NCI-H1417 (cell line): ENCODE data around the gene KCNJ12.
"Not testable (repeated sequence)": the region's sequence is repeated elsewhere in the genome, so short reads cannot be mapped to it uniquely, and the experiment has no call there.

Experiments used
- DNase-seq, 3 experiments: peaks; one replicate each; lab custom pipeline; 2025; lab: John Stamatoyannopoulos, UW

KCNJ12 gene

GRCh38 chr17:21408224-21408623 lies 32.1 kb downstream of the KCNJ12 start:
- DNase-seq: not testable (repeated sequence)

GRCh38 chr17:21408766-21409300 lies 32.7 kb downstream of the KCNJ12 start:
- not testable (repeated sequence) for DNase-seq

- not testable (repeated sequence) for DNase-seq
These were observed 33.2 kb downstream of the KCNJ12 start for GRCh38 chr17:21409388-21409787.

DNA sequence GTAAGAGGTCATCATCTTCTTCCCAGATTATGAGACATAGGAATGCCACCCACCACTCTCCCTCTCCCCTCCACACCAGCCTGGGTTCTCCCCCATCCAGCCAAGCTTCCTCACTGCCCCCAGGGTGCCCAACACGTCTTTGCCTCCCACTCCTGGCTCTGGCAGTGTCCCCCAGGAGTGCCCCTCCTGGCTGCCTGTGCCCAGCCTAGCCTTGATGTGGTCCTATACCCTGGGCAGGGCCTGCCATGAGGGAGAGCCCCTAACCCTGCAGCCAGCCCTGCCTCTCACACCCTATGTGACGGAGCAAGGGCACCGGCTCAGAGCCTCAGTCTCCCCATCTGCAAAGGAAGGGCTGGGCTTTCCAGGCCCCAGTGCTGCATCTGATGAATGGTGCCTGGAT lies 33.8 kb downstream of the KCNJ12 start:
- not testable (repeated sequence) for DNase-seq

DNA sequence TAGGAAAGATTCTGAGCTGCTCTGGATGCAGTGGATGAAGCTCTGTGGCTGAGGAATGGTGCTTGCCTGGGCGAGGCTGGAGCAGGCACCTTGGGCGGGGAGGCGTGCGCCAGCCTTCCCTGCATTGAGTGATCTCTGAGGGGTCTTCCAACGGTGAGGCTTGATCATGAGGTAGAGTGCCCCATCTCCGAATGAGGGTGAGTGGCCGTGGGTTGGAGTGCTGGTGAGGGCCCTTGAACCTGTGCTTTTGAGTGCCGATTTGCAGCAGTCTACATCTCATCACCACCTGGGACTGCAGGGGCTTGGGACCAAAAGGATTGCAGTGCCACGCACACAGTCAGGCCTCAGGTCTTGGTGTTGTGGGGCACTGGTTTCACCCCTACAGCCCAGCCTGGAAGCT lies 34.2 kb downstream of the KCNJ12 start:
- not testable (repeated sequence) for DNase-seq

DNA sequence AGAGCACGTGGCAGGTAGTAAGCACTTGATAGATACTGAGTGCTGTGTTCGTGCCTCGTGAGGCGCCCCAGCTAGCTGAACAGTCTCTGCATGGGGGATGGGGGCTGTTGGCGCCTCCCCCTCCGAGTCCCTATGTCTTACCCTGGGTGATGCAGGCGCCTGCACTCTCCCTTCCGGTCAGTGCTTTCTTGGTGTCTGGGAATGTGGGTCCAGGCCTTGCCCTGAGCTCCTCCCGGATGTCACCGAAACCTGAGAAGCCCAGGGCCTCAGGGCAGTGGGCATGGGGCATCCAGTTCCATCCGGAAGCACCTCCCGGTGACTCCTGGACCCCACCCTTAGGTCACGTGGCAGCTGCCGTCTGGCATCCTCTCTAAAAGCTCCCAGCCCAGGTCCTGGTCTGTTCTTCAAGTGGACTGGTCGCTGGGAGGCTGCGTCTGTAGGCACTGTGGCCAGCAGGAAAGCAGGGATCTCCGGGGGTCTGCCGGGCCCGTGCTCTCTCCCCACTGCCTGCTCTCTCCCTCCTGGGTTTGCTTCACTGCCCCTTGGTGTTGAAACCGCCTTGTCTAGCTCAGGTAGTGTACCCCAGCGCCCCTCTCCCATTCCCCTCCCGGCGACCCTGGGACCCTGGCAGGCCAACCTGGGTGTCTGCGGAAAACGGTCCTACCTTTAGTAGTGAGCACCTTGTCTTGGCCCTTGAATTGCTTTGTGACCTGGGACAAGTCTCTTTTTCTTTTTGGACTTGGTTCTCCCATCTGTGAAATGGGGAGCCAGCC lies 34.9 kb downstream of the KCNJ12 start:
- DNase-seq: not testable (repeated sequence)

DNA sequence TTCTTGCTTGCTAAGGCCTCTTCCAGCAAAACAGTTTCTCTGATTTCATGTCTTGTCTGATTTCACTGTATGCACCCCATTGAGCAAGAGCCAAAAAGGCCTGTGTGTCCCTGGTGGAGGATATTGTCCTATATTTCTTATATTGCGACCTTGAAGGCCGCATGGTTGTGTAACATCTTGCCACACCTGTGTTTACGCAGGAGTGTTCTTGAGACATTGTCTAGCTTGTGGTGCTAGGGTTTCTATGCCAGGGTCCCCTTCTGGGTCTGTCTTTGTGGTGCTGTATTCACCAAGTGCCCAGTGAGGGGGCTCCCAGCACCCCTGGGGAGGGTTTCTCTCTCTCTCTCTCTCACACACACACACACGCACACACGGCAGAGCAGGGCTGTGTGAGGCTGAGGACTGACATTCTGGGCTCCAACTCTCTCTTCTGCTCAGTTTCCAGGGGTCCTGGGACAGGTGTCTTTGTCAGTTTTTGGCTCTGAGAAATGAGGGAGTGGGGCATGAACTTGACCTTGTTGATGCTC lies 35.6 kb downstream of the KCNJ12 start:
- DNase-seq: not testable (repeated sequence)

DNA sequence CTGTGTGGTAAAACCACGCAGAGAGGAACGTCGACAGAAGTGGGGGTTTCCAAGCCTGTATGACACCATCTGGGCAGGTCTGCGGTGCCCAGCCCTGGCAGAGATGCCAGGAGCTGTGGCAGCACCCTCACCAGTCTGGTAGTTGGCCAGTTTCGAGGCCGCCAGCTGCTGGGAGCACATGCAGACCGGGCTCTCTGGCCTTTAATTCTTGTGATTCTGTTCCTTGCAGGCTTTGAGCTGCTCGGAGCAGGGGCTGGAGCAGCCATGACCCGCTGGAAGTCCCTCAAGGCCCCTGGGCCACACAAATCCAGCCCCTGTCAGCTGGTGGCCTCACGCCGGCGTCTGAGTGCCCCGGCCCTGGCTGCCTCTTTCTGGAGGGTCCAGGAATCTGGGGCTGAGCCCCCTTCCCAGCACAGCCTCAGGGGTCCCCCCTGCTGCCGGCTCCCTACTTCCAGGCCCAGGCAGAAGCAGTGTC lies 36.1 kb downstream of the KCNJ12 start:
- not testable (repeated sequence) for DNase-seq

GRCh38 chr17:21413570-21414279 lies 37.6 kb downstream of the KCNJ12 start:
- DNase-seq: not testable (repeated sequence)

- DNase-seq: not testable (repeated sequence)
These were observed 38.5 kb downstream of the KCNJ12 start for GRCh38 chr17:21414616-21415015.

DNA sequence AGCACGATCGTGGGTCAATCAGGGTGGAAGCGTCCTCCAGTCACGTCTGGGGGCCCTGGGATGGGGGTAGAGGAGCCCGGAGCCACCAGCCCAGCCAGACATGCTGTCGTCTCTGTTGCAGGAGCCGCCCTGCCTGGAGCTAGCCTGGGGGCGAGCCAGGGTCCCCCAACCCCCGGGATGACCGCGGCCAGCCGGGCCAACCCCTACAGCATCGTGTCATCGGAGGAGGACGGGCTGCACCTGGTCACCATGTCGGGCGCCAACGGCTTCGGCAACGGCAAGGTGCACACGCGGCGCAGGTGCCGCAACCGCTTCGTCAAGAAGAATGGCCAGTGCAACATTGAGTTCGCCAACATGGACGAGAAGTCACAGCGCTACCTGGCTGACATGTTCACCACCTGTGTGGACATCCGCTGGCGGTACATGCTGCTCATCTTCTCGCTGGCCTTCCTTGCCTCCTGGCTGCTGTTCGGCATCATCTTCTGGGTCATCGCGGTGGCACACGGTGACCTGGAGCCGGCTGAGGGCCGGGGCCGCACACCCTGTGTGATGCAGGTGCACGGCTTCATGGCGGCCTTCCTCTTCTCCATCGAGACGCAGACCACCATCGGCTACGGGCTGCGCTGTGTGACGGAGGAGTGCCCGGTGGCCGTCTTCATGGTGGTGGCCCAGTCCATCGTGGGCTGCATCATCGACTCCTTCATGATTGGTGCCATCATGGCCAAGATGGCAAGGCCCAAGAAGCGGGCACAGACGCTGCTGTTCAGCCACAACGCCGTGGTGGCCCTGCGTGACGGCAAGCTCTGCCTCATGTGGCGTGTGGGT lies 39.2 kb downstream of the KCNJ12 start:
- not testable (repeated sequence) for DNase-seq

DNA sequence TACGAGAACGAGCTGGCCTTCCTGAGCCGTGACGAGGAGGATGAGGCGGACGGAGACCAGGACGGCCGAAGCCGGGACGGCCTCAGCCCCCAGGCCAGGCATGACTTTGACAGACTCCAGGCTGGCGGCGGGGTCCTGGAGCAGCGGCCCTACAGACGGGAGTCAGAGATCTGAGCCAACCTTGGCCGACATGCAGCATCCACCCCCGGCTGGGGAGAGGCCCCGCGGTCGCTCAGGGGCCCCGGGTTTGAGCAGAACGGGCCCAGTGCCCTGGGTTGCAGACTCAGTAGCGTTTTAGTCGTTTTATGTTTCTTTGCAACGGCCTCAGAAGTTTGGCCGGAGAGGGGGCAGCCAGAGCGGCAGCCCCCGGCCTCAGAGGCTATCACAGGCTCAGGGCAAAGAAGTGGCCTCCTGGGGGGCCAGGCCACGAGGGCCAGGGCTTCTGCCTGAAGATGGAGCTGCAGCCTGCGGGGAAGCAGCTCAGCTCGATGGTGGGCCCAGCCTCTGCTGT lies 40.4 kb downstream of the KCNJ12 start:
- DNase-seq: not testable (repeated sequence)

DNA sequence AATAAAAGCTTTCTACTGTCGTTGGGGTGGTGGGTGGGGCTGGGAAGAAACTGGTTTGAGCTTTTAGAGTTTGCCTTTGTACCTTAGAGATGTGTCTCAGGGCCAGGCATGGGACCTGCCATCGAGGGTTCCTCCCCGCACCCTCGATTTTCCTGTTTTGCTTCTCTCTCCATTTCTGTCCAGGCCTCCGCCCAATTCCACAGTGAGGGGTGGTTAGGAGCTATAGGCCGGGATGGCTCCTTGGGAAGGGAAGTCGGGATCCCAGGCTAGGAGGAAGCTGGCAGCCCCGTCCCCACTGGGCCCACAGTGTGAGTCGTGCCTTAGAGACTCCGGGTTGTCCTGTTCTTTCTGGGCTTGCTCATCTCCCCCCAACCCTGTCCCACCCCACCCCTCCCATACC lies 41.2 kb downstream of the KCNJ12 start:
- DNase-seq: not testable (repeated sequence)

- no peak for DNase-seq
These were observed 41.8 kb downstream of the KCNJ12 start for GRCh38 chr17:21417921-21418320.

DNA sequence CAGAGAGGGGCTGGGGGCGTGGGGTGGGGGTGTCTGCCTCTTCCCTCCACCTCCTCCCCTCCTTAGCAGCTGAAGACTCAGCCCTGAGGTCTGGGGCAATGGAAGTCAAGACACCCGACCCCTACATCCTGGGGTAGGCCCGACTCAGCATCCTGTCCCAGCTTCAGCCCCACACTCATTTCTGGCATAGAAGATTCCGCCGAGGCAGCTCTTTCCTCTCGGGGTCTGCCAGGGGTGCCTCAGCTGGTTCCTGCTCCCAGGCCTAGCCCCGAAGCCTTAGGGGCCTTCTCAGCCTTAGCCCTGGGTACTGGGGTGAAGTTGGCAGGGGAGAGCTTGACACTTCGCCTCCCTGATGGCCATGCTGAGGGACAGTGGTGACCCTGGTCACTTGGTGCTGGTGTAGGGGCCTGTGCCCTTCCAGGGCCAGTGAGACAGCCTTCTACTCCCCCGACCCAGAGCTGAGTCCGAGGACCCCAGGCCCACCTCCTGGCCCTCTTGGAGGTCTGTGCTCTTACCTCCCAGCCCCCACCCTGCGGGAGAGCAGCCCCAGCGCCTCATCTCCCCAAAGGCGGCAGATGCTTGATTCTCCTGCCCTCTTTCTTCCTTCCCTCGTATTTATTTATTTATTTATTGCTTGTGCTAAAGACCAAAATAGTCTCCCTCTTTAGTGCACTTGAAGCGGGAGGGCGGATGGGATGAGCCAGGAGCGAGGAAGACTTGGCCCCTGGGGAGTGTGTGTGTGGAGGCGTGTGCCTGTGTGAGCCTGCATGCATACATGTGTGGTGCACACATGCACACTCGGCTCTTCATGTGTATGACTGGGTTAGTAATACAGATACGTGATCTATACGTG lies 42.5 kb downstream of the KCNJ12 start:
- DNase-seq: no peak

DNA sequence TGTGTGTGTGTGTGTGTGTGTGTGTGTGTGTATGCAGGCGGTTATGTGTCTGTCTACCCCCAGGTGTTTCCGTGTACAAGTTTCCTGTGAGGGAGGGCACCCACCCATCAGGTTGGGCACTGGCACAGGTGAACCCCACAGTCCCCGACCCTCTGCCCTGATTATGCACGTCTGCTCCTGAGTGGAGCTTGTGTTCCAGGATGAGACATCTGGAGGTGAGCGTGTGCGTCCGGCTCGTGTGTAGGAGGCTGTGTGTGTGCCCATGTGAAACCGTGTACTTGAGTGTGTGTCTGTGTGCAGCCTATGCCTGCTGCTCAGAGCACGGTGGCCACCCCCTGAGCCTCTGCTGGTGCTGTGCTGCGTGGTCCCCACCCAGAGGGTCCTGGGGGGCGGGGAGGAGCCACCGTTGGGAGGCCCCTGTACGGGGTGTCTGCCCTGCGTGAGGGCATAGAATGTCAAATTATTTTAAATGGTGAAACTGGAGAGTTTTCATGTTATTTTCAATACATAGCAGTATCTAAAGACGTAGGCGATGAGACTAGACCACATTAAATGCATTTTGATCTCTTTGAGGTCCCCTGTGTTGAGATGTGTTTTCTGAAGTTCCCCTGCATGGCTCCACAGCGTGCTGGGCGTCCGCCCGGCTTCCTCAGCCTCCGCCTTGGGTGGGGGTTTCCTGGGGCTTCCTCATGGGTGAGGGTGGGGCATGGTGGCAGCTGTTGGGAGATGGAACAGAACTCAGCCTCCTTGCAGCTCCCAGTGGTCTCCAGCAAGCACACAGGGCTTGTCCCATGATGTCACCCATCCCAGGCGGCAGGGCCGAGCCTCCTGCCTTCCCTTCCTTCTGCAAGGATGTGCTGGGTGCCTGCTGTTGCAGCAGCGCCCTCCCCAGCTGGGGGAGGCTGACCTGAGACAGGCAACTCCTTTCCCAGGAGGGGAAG lies 43.4 kb downstream of the KCNJ12 start:
- no peak for DNase-seq

DNA sequence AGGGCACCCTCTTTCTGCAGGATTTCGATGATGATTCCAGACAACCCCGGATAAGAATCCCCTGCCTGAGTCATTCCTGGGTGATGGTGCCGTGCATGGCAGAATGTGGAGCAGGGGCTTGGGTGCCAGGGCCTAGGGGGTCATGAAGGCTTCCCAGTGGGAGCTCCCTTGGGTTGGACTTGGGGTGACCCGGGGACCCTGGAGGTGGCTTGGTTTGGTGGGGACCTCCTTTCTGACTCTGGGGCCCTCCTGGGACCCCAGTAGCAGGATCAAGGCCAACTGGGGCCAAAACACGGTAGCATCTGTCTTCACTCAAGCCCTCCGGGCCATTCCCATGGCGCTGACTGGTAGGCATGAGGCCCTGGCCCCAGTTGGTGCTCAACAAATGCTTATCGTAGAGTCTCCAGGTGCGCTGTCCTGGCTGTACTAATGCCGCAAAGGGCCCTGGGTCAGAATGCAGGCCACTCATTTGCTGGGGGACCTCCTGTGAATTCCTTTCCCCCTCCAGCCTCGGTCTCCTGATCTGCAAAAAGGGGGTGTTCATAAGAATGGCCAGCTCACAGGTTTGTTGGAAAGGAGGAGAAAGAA lies 44.4 kb downstream of the KCNJ12 start:
- not testable (repeated sequence) for DNase-seq

DNA sequence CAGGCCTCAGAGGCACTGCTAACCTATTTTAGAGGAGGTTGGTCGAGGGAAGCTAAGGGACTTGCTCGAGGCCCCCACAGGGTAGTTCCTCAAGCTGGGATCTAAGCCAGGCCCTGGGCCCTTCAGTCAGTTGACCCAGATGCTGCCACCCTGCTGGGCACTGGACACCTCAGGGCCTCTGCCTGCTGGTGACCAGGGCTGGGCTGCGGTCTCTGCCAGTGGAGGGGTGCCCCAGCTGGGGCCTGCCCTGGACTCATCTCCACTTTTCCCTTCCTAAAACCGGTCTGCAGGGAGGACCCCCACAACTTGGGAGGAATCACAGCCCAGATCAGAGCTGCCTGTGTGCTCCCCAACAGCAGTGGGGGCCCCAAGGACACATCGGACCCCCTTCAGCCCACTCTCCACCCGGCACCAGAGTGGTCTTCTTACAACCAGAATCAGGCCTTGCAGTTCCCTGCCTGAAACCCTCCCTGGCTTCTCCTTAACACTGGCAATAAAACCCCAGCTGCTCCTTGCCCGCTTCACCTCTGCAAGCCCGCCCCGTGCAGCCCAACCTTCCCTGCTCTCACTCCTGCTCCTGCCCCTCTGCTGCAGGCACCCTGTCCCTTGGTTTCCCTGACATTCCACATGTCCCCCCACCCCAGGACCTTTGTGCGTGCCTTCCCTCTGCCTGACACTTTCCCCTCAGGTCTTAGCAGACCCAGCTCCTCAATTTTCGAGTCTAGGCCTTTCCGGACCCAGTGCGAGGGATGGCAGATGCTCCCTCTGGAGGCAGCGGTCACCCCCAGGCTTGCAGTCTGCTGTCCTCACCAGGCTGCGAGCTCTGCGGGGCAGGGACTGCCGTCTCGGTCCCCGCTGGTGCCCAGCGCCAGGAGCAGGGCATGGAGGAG lies 45.5 kb downstream of the KCNJ12 start:
- not testable (repeated sequence) for DNase-seq
